H9 (cell line): ENCODE data around the gene THAP4. TPM values are rescaled to one million over a fixed set of nuclear protein-coding genes. Genes with fewer than 3 reads are reported as not detected.

Experiments
- DNase-seq: peaks from one replicate; pipeline ENCODE4 v3.0.0-alpha.2; 2017
- H2AFZ ChIP-seq: one replicate; pipeline ENCODE4 v1.6.1; 2013; ENCODE audit warnings: mild to moderate bottlenecking, low read length, control low read depth, moderate library complexity
- H2AK5ac ChIP-seq: 2 replicates; pipeline ENCODE4 v1.6.1; 2013; ENCODE audit warnings: low read length, control low read depth, mixed read lengths; ENCODE audit not compliant: insufficient read length
- H2BK120ac ChIP-seq: one replicate; pipeline ENCODE4 v1.6.1; 2013; ENCODE audit warnings: low read depth, mild to moderate bottlenecking, low read length, control low read depth, inconsistent platforms; ENCODE audit not compliant: poor library complexity, severe bottlenecking
- H2BK12ac ChIP-seq: 2 replicates; pipeline ENCODE4 v1.6.1; 2013; ENCODE audit warnings: low read length, control low read depth, mixed read lengths, low read depth; ENCODE audit not compliant: insufficient read length
- H2BK15ac ChIP-seq: 2 replicates; pipeline ENCODE4 v1.6.1; 2013; ENCODE audit warnings: low read depth, low read length, control low read depth
- H2BK20ac ChIP-seq: one replicate; pipeline ENCODE4 v1.6.1; 2013; ENCODE audit warnings: low read depth, mild to moderate bottlenecking, low read length, control low read depth, inconsistent platforms; ENCODE audit not compliant: poor library complexity, severe bottlenecking
- H2BK5ac ChIP-seq: 2 replicates; pipeline ENCODE4 v1.6.1; 2013; ENCODE audit warnings: low read length, control low read depth, mixed read lengths; ENCODE audit not compliant: insufficient read length
- H3K14ac ChIP-seq: 2 replicates; pipeline ENCODE4 v1.6.1; 2013; ENCODE audit warnings: low read length, control low read depth; ENCODE audit not compliant: insufficient read depth
- H3K18ac ChIP-seq: 2 replicates; pipeline ENCODE4 v1.6.1; 2013; ENCODE audit warnings: low read depth, mild to moderate bottlenecking, mixed read lengths, low read length, control low read depth; ENCODE audit not compliant: insufficient read length
- H3K23ac ChIP-seq: 2 replicates; pipeline ENCODE4 v1.6.1; 2013; ENCODE audit warnings: low read length, control low read depth, mixed read lengths, low read depth; ENCODE audit not compliant: insufficient read length
- H3K23me2 ChIP-seq: 2 replicates; pipeline ENCODE4 v1.6.1; 2013; ENCODE audit warnings: low read depth, mild to moderate bottlenecking, mixed read lengths, low read length, control low read depth; ENCODE audit not compliant: insufficient read length, poor library complexity, severe bottlenecking
- H3K27ac ChIP-seq: 2 replicates; pipeline ENCODE4 v1.5.1; 2013; ENCODE audit warnings: low read length, control low read depth, mixed read lengths, low read depth; ENCODE audit not compliant: insufficient read length
- H3K27me3 ChIP-seq: 2 replicates; pipeline ENCODE4 v1.6.1; 2013; ENCODE audit warnings: low read length, control low read depth, inconsistent platforms; ENCODE audit not compliant: insufficient read depth
- H3K4ac ChIP-seq: 2 replicates; pipeline ENCODE4 v1.6.1; 2013; ENCODE audit warnings: low read depth, mild to moderate bottlenecking, control low read depth, inconsistent platforms, low read length, moderate library complexity
- H3K4me1 ChIP-seq: 2 replicates; pipeline ENCODE4 v1.6.1; 2013; ENCODE audit warnings: low read length, control low read depth, inconsistent platforms; ENCODE audit not compliant: insufficient read depth
- H3K4me2 ChIP-seq: 2 replicates; pipeline ENCODE4 v1.6.1; 2013; ENCODE audit warnings: low read length, control low read depth, mixed read lengths; ENCODE audit not compliant: insufficient read length, insufficient read depth
- H3K56ac ChIP-seq: 2 replicates; pipeline ENCODE4 v1.6.1; 2013; ENCODE audit warnings: low read depth, mild to moderate bottlenecking, mixed read lengths, low read length, control low read depth; ENCODE audit not compliant: insufficient read length
- H3K79me1 ChIP-seq: 2 replicates; pipeline ENCODE4 v1.6.1; 2013; ENCODE audit warnings: low read depth, mild to moderate bottlenecking, moderate library complexity, low read length, control low read depth, inconsistent platforms; ENCODE audit not compliant: insufficient read depth, poor library complexity, severe bottlenecking
- H3K79me2 ChIP-seq: 2 replicates; pipeline ENCODE4 v1.6.1; 2013; ENCODE audit warnings: low read length, control low read depth, inconsistent platforms; ENCODE audit not compliant: insufficient read depth
- H3K9ac ChIP-seq: 2 replicates; pipeline ENCODE4 v1.6.1; 2013; ENCODE audit warnings: low read length, control low read depth, mixed read lengths; ENCODE audit not compliant: insufficient read length; ENCODE audit errors: extremely low read depth
- H3K9me3 ChIP-seq: one replicate; pipeline ENCODE4 v1.6.1; 2013; ENCODE audit warnings: low read depth, low read length, inconsistent platforms; ENCODE audit not compliant: control insufficient read depth
- H3T11ph ChIP-seq: one replicate; pipeline ENCODE4 v1.6.1; 2013; ENCODE audit warnings: mild to moderate bottlenecking, low read length, control low read depth, inconsistent platforms
- H4K20me1 ChIP-seq: one replicate; pipeline ENCODE4 v1.6.1; 2013; ENCODE audit not compliant: control insufficient read depth, insufficient read length, insufficient read depth
- H4K5ac ChIP-seq: 2 replicates; pipeline ENCODE4 v1.6.1; 2013; ENCODE audit warnings: low read depth, mild to moderate bottlenecking, mixed read lengths, low read length, control low read depth; ENCODE audit not compliant: insufficient read length
- H4K8ac ChIP-seq: replicated peaks from 2 replicates; pipeline ENCODE4 v1.6.1; 2013; ENCODE audit warnings: low read length, control low read depth, mixed read lengths, low read depth; ENCODE audit not compliant: insufficient read length
- H4K91ac ChIP-seq: 2 replicates; pipeline ENCODE4 v1.6.1; 2013; ENCODE audit warnings: low read depth, mild to moderate bottlenecking, moderate library complexity, mixed read lengths, low read length, control low read depth; ENCODE audit not compliant: insufficient read length
- H3K27ac Mint-ChIP-seq, 3 experiments: 2 replicates in 2 of 3; 3 replicates in 1 of 3; pipeline ENCODE4 v1.8.0; 2020 to 2021; ENCODE audit warnings: mixed read lengths in 3 of 3, mild to moderate bottlenecking in 1 of 3, moderate library complexity in 1 of 3
- H3K27me3 Mint-ChIP-seq: 2 replicates; pipeline ENCODE4 v1.8.0; 2021; ENCODE audit warnings: low read depth, mild to moderate bottlenecking, moderate library complexity, mixed read lengths
- H3K36me3 Mint-ChIP-seq, 3 experiments: 2 replicates in 2 of 3; 3 replicates in 1 of 3; pipeline ENCODE4 v1.8.0; 2020 to 2021; ENCODE audit warnings: low read depth in 3 of 3, mixed read lengths in 3 of 3; ENCODE audit not compliant: insufficient read depth in 1 of 3
- H3K4me1 Mint-ChIP-seq, 2 experiments: 2 replicates each; pipeline ENCODE4 v1.8.0; 2020; ENCODE audit warnings: mixed read lengths in 2 of 2
- H3K4me3 Mint-ChIP-seq, 2 experiments: 2 replicates in 1 of 2; 3 replicates in 1 of 2; pipeline ENCODE4 v1.8.0; 2020 to 2021; ENCODE audit warnings: mild to moderate bottlenecking in 2 of 2, mixed read lengths in 2 of 2, moderate library complexity in 1 of 2
- H3K9me3 Mint-ChIP-seq, 2 experiments: 2 replicates in 1 of 2; 3 replicates in 1 of 2; pipeline ENCODE4 v1.8.0; 2020; ENCODE audit warnings: mild to moderate bottlenecking in 2 of 2, mixed read lengths in 2 of 2, moderate library complexity in 1 of 2
- CTCF ChIP-seq: fragments of 200-600 bp; sonication (generic); conservative IDR thresholded peaks from 3 replicates; pipeline ENCODE4 v1.8.0; 2021; ENCODE audit warnings: antibody characterized with exemption, mild to moderate bottlenecking
- WGBS: extraction: QIAGEN DNeasy Blood & Tissue Kit; methylation state at CpG from one replicate; pipeline ENCODE4 v1.1.7; 2013; ENCODE audit warnings: missing lambda C conversion rate, low lambda C conversion rate, mixed read lengths; ENCODE audit not compliant: insufficient read length; ENCODE audit errors: extremely low coverage; 5-methylcytosine and 5-hydroxymethylcytosine counted together
- total RNA-seq: library from RNA; stranded (reverse); gene quantifications from 2 replicates; pipeline ENCODE4 v1.2.1, GENCODE V29; 2021

Gene THAP4
- total RNA-seq, 1 experiment from 2014 or later = 70.6 TPM

GRCh38 chr2:241620419-241620769 is 16.6 kb downstream of the THAP4 start:
- Histone ChIP-seq H3T11ph (no peak overlapping the region), H2BK12ac (no peak overlapping the region), H4K91ac (no peak overlapping the region), H2BK15ac (no peak overlapping the region), H3K9ac (no peak overlapping the region), H2BK20ac (no peak overlapping the region), H3K23me2 (no peaks in the 10 kb centered on the region), H3K79me1 (peaks cover 3% of the 10 kb centered on the region), H4K5ac (no peak overlapping the region), H2AK5ac (no peak overlapping the region), H3K9me3 (no peaks in the 10 kb centered on the region), H3K4me1 (peaks cover 4% of the 10 kb centered on the region; the same call in 1 of the 2 replicates), H2BK5ac (no peak overlapping the region), H3K79me2 (no peaks in the 10 kb centered on the region; the same call in 1 of the 2 replicates), H3K14ac (no peak overlapping the region), H3K18ac (no peak overlapping the region), H4K8ac (no peak overlapping the region), H3K56ac (no peak overlapping the region), H3K23ac (no peak overlapping the region), H2AFZ (no peak overlapping the region), H2BK120ac (no peak overlapping the region), H3K27ac (no peak overlapping the region), H3K4me2 (no peak overlapping the region), H4K20me1 (no peaks in the 10 kb centered on the region), H3K27me3 (no peaks in the 10 kb centered on the region), H3K4ac (no peak overlapping the region)
- Mint-ChIP-seq H3K4me3 (no peak overlapping the region), H3K36me3 (peaks cover 5 to 23% (median 13%) of the 10 kb centered on the region in 3 experiments; a peak in 6 of 7 replicates), H3K27me3 (no peaks in the 10 kb centered on the region), H3K4me1 (peaks cover 12 to 14% of the 10 kb centered on the region in 2 experiments), H3K27ac (no peak overlapping the region), H3K9me3 (peaks cover 0 to 3% of the 10 kb centered on the region in 2 experiments; a peak in 3 of 5 replicates)
- 100% methylated on average over 1 of the region's 6 CpGs for WGBS
- TF ChIP-seq CTCF = no peak
- no peak for DNase-seq
